Amniotic epithelial cell (primary cell): ENCODE results near the gene UNC13D.
"Not testable (repeated sequence)": the region's sequence is repeated elsewhere in the genome, so short reads cannot be mapped to it uniquely, and the experiment has no call there.

Experiments
- DNase-seq: peaks from one replicate; pipeline ENCODE4 v3.0.0-alpha.2; 2010; ENCODE audit warnings: low read depth

UNC13D gene

GRCh38 chr17:75799402-75799801 lies 44.8 kb downstream of the UNC13D start:
- no peak for DNase-seq

GRCh38 chr17:75795820-75796607 lies 48.2 kb downstream of the UNC13D start:
- DNase-seq: no peak

- no peak for DNase-seq
Observed at GRCh38 chr17:75793460-75793859, 50.7 kb downstream of the UNC13D start.

- DNase-seq: no peak
Observed at GRCh38 chr17:75791254-75791653, 53.0 kb downstream of the UNC13D start.

- peak; percentile 80 for DNase-seq
Observed at GRCh38 chr17:75785016-75785890, 59.0 kb downstream of the UNC13D start.

- DNase-seq: peak; percentile 99
Observed at GRCh38 chr17:75784473-75785015, 59.7 kb downstream of the UNC13D start, which contains the start of gene UNK. Gene UNK (plus strand): TSS chr17:75784806. CDS start chr17:75784881, 75 bp downstream.

GRCh38 chr17:75783803-75784472 lies 60.3 kb downstream of the UNC13D start:
- no peak for DNase-seq

- DNase-seq: peak; percentile 67
Observed at GRCh38 chr17:75783069-75783783, 61.0 kb downstream of the UNC13D start.

- no peak for DNase-seq
Observed at GRCh38 chr17:75779987-75780889, 64.0 kb downstream of the UNC13D start.

GRCh38 chr17:75779250-75779986 lies 64.8 kb downstream of the UNC13D start:
- DNase-seq: peak; percentile 100

GRCh38 chr17:75778861-75779249 lies 65.3 kb downstream of the UNC13D start:
- no peak for DNase-seq

- not testable (repeated sequence) for DNase-seq
Observed at GRCh38 chr17:75778066-75778860, 65.9 kb downstream of the UNC13D start.

- DNase-seq: no peak
Observed at GRCh38 chr17:75777296-75777922, 66.8 kb downstream of the UNC13D start.
